Skin epidermis (tissue), 12 donors: ENCODE measurements around the gene GABRG1.

Experiments
- H3K27ac ChIP-seq, 21 experiments: fragments of 200-600 bp; sonication (generic) in 11 of 21; one replicate each; pipeline ENCODE4 v1.5.0; 2020; ENCODE audit warnings: mild to moderate bottlenecking in 3 of 21, inconsistent platforms in 2 of 21, moderate library complexity in 2 of 21
- H3K4me3 ChIP-seq, 7 experiments: fragments of 200-600 bp; sonication (generic) in 2 of 7; one replicate each; pipeline ENCODE4 v1.5.0; 2020; ENCODE audit warnings: inconsistent platforms in 2 of 7, mild to moderate bottlenecking in 2 of 7, moderate library complexity in 1 of 7

GABRG1 gene

DNA sequence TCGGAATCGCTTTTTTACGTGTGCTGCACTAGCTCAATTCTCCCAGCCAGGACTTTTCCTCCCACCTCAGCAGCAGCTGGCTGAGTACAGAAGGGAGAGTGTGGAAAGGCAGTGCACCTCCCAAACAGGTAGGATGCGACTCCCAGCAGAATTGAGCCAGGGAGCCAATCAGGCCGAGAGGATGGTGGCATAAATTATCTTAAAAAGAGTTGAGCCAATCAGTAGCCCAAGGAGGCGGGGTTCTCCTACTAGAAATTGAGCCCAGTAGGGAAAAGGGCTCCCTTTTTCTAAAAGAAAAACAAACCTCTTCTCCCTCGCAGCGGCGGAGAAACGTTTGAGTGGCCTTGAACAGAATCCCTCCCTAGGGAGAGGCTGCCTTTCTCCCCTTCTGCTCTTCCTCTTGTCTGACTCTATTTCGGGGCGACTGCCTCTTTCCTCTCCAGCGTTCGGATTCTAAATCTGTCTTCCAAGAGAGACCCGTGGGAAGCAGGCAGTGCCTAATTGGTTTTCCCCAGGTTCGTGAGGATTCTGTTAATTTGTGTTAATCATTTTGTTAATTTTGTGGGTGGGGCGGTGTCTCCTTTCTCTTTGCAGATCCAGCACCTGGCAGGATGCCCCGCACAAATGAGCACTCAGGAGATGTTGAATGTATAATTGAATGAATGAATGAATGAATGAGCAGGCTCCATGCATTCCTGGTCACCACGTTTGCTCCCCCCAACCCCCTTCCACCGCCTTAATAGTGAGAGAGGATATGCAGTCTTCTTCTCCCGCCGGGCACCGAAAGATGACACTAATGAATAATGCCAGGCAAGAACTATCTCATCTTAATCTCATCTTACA, at the start of gene GABRG1:
GABRG1 (minus strand) TSS at position 142 of the 843 bp plus-strand sequence; CDS start at position 1, 141 bp downstream.
- Histone ChIP-seq H3K27ac (no peak within 1 kb of the TSS), H3K4me3 (no peak within 1 kb of the TSS)

DNA sequence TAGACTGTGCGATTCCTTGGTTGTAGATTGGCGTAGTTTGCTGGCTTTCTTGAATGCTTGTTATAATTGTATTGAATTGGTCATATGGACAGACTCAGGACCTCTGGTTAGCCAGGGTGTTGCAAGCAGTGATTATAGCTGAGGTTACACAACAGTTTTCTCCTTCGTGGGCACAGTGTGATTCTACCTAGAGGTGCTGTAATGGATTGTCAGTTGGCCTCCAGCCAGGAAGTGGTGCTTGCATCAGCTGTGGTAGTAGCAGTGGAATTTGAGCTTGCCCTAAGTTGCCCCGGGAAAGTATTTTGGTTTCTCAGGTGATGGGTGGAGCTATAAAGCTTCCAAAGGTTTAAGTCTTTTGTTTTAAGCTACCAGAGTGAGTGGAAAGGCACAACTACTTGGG, 23.1 kb upstream of the GABRG1 start:
- no peak overlapping the region for H3K27ac ChIP-seq
- H3K4me3 ChIP-seq = no peak overlapping the region

DNA sequence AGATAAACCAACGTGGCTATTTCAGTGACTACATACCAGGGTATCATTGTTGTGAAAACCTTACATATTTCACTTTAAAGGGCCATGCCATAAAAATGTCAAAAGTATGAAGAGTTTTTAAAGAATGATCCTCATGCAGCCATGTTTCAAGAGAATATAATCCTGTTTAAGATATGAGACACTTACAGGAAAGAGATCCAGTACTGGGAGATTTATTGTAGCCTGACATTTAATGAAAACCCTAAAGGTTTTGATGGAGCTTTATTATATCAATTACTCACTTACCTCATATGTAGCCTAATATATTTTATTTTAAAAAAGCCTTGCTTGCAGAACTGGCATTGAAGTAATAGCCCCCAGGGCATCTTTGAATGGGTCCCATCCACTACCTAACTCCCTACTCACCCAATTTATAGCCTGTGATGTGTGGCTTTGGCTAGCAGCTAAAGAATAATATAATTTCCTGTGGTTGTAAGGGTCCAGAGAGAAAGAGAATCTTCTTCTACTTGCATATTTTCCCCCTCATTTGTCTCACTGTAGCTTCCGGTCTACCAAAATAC, 7.7 kb upstream of the GABRG1 start:
- H3K4me3 ChIP-seq = no peak overlapping the region
- H3K27ac ChIP-seq = no peak overlapping the region

DNA sequence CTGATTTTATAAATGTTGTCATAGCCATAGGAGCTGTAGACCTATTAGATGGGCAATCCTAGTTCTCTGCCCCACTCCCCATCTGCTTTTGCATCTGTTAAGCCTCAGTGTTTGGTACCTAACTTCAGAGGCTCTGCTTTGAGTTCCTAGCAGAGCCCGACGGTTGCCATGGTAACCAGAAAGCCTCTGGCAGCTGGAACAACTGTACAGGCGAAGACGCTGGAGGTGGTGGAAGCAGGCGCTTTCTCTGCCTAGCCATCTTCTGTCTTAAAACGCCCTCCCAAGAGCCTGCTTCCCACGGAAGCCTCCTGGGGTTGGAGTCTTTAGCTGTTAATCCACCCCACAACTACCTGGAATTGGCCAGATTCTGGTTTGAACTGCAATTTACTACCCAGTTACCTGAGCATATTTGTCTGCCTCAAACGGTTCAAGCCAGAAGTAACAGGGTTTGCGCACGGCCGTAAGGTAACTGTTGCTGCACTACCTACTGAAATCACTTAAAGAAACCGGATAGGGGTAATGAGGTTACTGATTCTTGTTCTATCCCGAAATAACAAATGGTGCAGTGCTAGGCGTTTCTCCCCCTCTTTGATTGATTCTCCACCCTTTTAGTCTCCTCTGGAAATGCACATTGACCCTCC, 1.0 kb upstream of the GABRG1 start:
- Histone ChIP-seq H3K27ac (no peak overlapping the region), H3K4me3 (no peak overlapping the region)

DNA sequence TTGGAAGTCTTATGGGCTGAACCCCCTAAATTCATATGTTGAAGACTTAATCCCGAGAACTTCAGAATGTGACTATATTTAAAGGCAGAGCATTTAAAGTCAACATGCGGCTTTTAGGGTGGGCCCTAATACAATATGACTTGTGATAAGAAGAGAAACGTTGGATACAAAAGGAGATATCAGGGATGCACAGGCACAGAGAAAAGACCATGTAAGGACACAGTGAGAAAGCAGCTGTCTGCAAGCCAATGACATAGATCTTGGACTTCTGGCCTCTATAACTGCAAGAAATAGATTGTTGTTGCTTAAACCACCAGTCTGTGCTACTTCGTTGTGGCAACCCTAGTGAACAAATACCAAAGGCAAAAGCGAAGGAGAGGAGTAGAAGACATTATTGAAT, 42.2 kb downstream of the GABRG1 start:
- no peak overlapping the region for H3K4me3 ChIP-seq
- H3K27ac ChIP-seq = no peak overlapping the region

DNA sequence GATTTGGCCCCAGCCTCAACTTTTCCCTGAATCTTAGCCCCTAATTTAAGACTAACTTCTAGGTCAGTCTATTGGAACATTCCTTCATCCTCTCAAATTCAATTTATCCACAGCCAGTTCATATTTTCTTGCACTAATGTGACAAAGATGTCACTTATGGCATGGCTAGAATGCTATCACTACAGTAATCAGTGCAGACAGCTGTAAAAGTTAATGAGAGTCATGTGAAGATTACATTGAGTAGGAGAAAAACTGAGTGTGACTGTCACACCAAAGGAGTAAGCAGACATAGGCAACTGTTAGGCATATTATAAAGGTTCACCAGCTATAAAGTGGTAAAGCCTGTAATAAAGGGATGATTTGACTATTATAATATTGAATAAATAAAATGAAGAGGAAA, 42.6 kb downstream of the GABRG1 start:
- no peak overlapping the region for H3K27ac ChIP-seq
- H3K4me3 ChIP-seq = no peak overlapping the region

DNA sequence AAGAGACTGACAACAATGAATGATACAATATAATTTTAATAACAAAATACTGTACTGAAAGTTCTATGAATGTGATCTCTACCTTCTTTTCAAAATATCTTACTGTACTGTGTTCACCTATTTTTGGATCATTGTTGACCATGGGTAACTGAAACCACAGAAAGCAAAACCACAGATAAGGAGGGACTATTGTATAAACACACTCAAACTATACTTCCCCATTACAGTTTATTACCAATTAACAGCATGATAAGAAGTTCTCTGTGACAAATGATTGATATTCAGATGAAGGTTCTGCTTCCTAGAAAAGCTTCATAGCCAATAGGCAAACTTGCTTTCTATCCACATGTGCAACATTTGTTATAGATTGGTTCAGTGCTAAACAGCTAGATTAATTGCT, 50.1 kb downstream of the GABRG1 start:
- no peak overlapping the region for H3K27ac ChIP-seq
- H3K4me3 ChIP-seq = no peak overlapping the region

DNA sequence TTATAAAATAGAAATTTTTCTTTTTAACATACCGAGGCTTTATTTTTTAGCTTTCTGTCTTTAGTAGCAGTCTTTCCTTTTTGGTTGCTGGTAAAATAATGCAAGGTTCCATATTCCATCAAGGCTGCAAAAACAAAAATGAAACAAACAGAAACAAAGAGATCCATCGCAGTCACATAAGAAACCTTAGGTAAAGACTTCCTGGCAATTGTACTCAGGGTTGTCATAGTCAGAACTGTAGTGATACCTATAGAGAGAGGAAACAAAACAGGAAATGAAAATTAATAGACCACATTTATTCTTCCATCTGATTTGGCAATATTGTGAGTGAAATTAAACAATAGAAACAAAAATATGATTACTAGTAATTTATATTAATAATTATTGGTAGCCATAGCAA, 72.5 kb downstream of the GABRG1 start:
- H3K27ac ChIP-seq = no peak overlapping the region

DNA sequence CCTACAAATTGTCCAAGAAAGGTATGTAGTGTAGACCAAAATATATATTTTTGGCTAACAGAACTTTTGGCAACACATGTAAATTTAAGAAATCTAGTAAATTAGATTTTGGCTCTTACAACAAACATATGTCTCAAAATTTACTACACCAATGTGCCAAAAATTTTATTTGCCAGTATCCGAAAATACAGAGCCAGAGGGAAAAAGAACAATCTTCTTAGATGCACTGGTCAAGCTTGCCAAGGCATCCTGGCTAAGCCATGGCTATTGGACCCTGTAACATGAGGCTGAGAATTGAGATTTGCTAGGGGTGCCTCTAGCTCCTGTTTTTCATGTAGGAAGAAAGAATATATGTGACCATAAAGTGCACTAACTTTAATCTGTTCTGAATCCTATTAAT, 91.8 kb downstream of the GABRG1 start:
- no peak overlapping the region for H3K27ac ChIP-seq
- no peak overlapping the region for H3K4me3 ChIP-seq

More for the DNA sequence above, 72.5 kb downstream of the GABRG1 start:
- no peak overlapping the region for H3K4me3 ChIP-seq

DNA sequence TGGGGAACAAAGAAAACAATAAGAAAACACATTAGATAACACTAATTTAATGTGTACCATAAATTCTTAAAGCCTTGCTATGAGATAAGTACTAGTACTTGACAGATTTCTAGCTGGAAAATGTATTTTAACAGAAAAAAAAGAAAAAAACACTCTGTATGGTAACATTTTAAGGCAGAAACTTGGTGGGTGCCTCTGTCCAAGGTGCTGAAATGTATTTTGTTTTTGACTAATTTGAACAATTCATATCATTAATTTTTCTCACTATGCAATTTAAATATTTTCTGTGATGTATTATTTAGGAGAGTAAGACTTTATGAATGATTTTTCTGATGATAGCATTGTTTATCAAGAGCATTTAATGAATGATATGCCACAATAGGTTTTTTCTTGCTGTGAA, 107.5 kb downstream of the GABRG1 start:
- H3K27ac ChIP-seq = no peak overlapping the region

DNA sequence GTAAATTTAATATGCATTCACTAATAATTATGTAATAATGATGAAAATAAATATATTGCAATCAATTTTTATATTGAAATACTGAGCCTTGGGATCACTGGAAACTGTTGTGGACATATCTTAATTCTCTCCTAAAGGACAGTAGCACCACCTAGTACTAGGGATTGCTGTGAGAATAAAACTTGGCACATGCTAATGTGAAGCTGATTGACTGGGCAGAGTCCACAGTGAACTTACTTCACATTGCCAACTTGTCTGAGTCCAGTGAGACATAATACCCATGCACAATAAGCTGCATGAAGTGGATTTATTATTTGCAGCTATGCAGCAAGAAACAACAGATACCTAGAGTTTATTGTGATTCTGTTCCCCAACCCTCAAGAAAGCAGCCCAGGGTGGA, 131.1 kb downstream of the GABRG1 start:
- H3K27ac ChIP-seq = no peak overlapping the region
- no peak overlapping the region for H3K4me3 ChIP-seq

More for the DNA sequence above, 107.5 kb downstream of the GABRG1 start:
- H3K4me3 ChIP-seq = no peak overlapping the region

DNA sequence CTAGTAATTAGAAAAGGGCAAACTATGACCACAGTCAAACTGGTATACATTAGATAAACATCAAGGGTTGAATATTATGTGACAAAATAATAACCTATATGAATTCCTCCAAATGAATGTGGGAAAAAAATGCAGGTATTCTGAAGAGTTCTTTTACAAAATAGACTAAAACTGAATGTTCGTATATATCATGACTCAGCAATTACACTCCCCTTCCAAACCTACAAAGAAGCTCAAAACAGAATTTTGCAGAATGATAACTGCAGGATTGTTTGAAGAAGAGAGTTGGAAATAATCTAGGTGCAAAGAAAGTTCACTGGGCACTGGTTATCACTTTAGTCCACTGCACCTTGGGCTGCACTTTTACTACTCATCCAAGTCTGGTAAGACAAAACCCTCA, 134.1 kb downstream of the GABRG1 start:
- H3K4me3 ChIP-seq = no peak overlapping the region
- H3K27ac ChIP-seq = no peak overlapping the region

DNA sequence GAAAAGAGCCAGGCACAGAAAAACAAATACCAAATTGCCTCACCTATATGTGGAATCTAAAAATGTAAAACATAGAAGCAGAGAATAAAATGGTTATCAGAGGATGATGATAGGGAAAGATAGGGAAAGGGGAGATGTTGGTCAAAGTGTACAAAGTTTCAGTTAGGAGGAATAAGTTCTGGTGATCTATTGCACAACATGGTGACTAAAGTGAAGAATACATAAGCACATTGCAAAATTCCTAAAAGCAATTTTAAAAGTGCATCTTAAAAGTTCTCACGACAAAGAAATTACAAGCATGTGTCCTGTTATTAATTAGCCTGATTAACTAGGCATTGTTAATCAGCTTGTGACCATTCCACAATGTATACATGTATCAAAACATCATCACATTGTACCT, 136.0 kb downstream of the GABRG1 start:
- H3K27ac ChIP-seq = no peak overlapping the region
- no peak overlapping the region for H3K4me3 ChIP-seq
